C4-2B (cell line): ENCODE results near the gene ABAT.

ENCODE experiments used
- CTCF ChIP-seq: fragments of 450-650 bp; conservative IDR thresholded peaks from 2 replicates; pipeline ENCODE4 v1.5.1; 2017; ENCODE audit warnings: mild to moderate bottlenecking
- ZFX ChIP-seq: fragments of 450-650 bp; IDR thresholded peaks from 2 replicates; pipeline ENCODE4 v1.6.1; 2017

- no peak for TF ChIP-seq CTCF
- no peak for TF ChIP-seq ZFX
These were observed 93.9 kb downstream of the ABAT start for GRCh38 chr16:8768283-8768682.
